Measurements from ENCODE around the gene ALKBH7. TPM values are rescaled to one million over a fixed set of nuclear protein-coding genes. Genes with fewer than 3 reads are reported as not detected.

Gene ALKBH7
- total RNA-seq, 1 donor from 2014 or later, result 24.1 TPM

DNA sequence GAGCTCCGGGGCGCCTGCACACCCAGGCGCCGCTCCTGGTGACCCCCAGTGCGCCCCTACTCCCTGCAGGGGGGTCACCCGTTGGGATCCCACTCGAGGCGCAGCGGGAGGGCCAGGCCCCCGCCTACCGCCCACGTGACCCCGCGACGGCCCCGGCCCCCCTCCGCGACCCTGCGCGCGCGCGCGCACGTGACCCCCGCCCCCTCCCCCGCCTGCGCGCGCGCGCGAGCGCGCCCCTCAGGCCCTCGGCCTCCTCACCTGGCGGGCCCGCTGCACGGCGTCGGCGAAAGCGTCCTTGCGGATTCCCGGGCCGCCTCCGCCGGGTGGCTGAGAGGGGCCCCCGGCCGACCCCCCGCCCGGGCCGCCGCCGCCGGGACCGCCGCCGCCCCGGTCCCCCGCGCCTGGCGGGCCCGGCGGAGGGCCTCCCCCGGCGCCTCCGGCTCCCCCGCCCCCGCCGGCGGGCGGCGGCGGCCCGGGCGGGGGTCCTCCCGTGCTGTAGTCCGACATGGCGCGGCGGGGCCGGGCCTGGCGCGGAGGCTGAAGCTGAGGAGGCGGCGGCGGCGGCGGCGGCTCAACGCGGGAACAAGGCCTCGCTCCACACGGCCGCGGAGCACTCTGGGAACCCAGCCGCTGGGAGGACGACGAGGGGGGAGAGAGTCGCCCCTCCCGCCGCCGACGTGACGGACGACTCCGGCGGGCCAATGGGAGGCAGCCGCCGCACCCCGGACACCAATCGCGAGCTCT, 51.8 kb downstream of the ALKBH7 start, which contains the start of gene KHSRP:
KHSRP (minus strand) TSS at position 617 of the 744 bp plus-strand sequence; CDS start at position 507, 110 bp downstream.
- DNase-seq (ENCODE audit: low read depth), result no peak

Other genes with a start within 250 kb of the ALKBH7 start
- not detected in 2 replicates for gene ACSBG2, start 237.1 kb upstream of the ALKBH7 start, total RNA-seq
- gene MLLT1, start 92.8 kb upstream of the ALKBH7 start, total RNA-seq, result 1.7 and 5.4 TPM in 2 replicates
- gene ACER1, start 39.2 kb upstream of the ALKBH7 start, total RNA-seq, result not detected in 2 replicates
- gene CLPP, start 11.3 kb upstream of the ALKBH7 start, total RNA-seq, result 53.5 and 57.3 TPM in 2 replicates
- gene PSPN, start 3.1 kb downstream of the ALKBH7 start, total RNA-seq, result 0.69 and 2.2 TPM in 2 replicates
- 31.4 and 74.6 TPM in 2 replicates for gene GTF2F1, start 20.4 kb downstream of the ALKBH7 start, total RNA-seq
- 69.5 and 175 TPM in 2 replicates for gene KHSRP, start 52.0 kb downstream of the ALKBH7 start, total RNA-seq
- gene SLC25A41, start 61.0 kb downstream of the ALKBH7 start, total RNA-seq, result 0.10 TPM in 1 of 2 replicates, not detected in the other
- gene SLC25A23, start 87.0 kb downstream of the ALKBH7 start, total RNA-seq, result 53.0 and 161 TPM in 2 replicates
- 57.4 and 121 TPM in 2 replicates for gene CRB3, start 91.5 kb downstream of the ALKBH7 start, total RNA-seq
- gene DENND1C, start 109.0 kb downstream of the ALKBH7 start, total RNA-seq, result 0.20 and 0.52 TPM in 2 replicates
- 0.87 and 6.8 TPM in 2 replicates for gene TUBB4A, start 129.5 kb downstream of the ALKBH7 start, total RNA-seq
- gene TNFSF9, start 158.2 kb downstream of the ALKBH7 start, total RNA-seq, result 7.4 and 30.9 TPM in 2 replicates
- 26.0 and 112 TPM in 2 replicates for gene CD70, start 218.4 kb downstream of the ALKBH7 start, total RNA-seq

Measured in renal cortical epithelial cell (primary cell).